ENCODE data around the gene RAB11FIP3.

GRCh38 chr16:539901-540530, 114.6 kb downstream of the RAB11FIP3 start:
- TF ChIP-seq POLR2A (IDR thresholded peaks at IDR 0.05): no peak
- TF ChIP-seq POLR2AphosphoS5 (IDR thresholded peaks at IDR 0.05): no peak
- no peak for TF ChIP-seq CTCF (IDR thresholded peaks at IDR 0.05)

Data from breast epithelium (tissue), 3 donors.